Left lung (tissue), 10 donors: ENCODE measurements around the gene PHLDB2. TPM values are rescaled to one million over a fixed set of nuclear protein-coding genes. Genes with fewer than 3 reads are reported as not detected.

Experiments
- ATAC-seq: fragments of 200-7000 bp; cut with Tn5 transposase; one replicate; pipeline ENCODE4 v1.9.1; 2020; ENCODE audit warnings: moderate library complexity
- DNase-seq, 4 donors: peaks; one replicate each; pipeline ENCODE4 v3.0.0-alpha.2; 2013 to 2020
- H3K27ac ChIP-seq, 2 donors: fragments of 200-600 bp; sonication (generic) in 1 of 2; one replicate each; pipeline versions ENCODE4 v1.5.0 to v1.8.0; 2020 to 2021
- H3K27me3 ChIP-seq, 2 donors: fragments of 200-600 bp; sonication (generic) in 1 of 2; one replicate each; pipeline versions ENCODE4 v1.5.0 to v1.8.0; 2020 to 2021
- H3K36me3 ChIP-seq, 2 donors: fragments of 200-600 bp; sonication (generic) in 1 of 2; one replicate each; pipeline versions ENCODE4 v1.5.0 to v1.8.0; 2020 to 2021
- H3K4me1 ChIP-seq, 2 donors: fragments of 200-600 bp; one replicate each; pipeline ENCODE4 v1.8.0; 2021
- H3K4me3 ChIP-seq, 2 donors: fragments of 200-600 bp; sonication (generic) in 1 of 2; one replicate each; pipeline versions ENCODE4 v1.5.0 to v1.8.0; 2020 to 2021; ENCODE audit warnings: mild to moderate bottlenecking in 1 of 2
- H3K9me3 ChIP-seq, 2 donors: fragments of 200-600 bp; sonication (generic) in 1 of 2; one replicate each; pipeline versions ENCODE4 v1.5.0 to v1.8.0; 2020 to 2021
- CTCF ChIP-seq, 2 donors: fragments of 200-600 bp; sonication (generic) in 1 of 2; IDR thresholded peaks; one replicate each; pipeline versions ENCODE4 v1.5.0 to v1.8.0; 2021; ENCODE audit warnings: antibody characterized with exemption in 2 of 2
- intact Hi-C, 2 donors: fragments of 100-400 bp; cut with DNase I; formaldehyde crosslinking; loops; one replicate each; pipeline versions ENCODE4 v1.11.2 to v1.14.2; 2022
- polyA plus RNA-seq, 6 donors: library from polyadenylated mRNA; unstranded; fragments of 120-200 nt; gene quantifications; one replicate each; pipeline ENCODE4 v1.2.1, GENCODE V29; 2013; ENCODE audit not compliant: insufficient read length in 6 of 6
- total RNA-seq, 2 donors: library from RNA; stranded (reverse); fragmentation: NEBNext Ultra II Directional; extraction: Animal tissue kit (Norgen Biotek cat#: 25700); gene quantifications; one replicate each; pipeline ENCODE4 v1.2.1, GENCODE V29; 2021
- donor health status: DM: no; HTN: yes; CAD: no.
- donor health status: DM: no; HTN: no; CAD: no.

Gene PHLDB2
- total and polyA plus RNA-seq, 8 donors, result 38.0 to 71.0 (median 51.7) TPM

- Histone ChIP-seq H3K4me1 (peaks cover 0 to 10% of the 10 kb centered on the region in 2 donors), H3K9me3 (no peaks in the 10 kb centered on the region), H3K4me3 (no peak overlapping the region), H3K36me3 (no peaks in the 10 kb centered on the region), H3K27ac (no peak overlapping the region), H3K27me3 (peaks cover 5 to 22% of the 10 kb centered on the region in 2 donors)
- ATAC-seq, result no peak
- DNase-seq, result no peak
- TF ChIP-seq CTCF (IDR thresholded peaks at IDR 0.05), result no peak
- intact Hi-C loops, result no loop called here
These were observed 144.4 kb downstream of the PHLDB2 start for GRCh38 chr3:112003321-112004080.

GRCh38 chr3:112004187-112004586 is 145.1 kb downstream of the PHLDB2 start:
- Histone ChIP-seq H3K4me3 (no peak overlapping the region), H3K27me3 (peaks cover 5 to 15% of the 10 kb centered on the region in 2 donors), H3K27ac (no peak overlapping the region), H3K9me3 (no peaks in the 10 kb centered on the region), H3K36me3 (no peaks in the 10 kb centered on the region), H3K4me1 (peaks cover 0 to 3% of the 10 kb centered on the region in 2 donors)
- intact Hi-C loops, result no loop called here
- DNase-seq, result no peak
- no peak for ATAC-seq
- TF ChIP-seq CTCF (IDR thresholded peaks at IDR 0.05), result no peak

GRCh38 chr3:112004669-112005068 is 145.6 kb downstream of the PHLDB2 start:
- DNase-seq (no peak), ATAC-seq (no peak)
- H3K4me3 ChIP-seq, result no peak overlapping the region
- H3K27me3 ChIP-seq, result peaks cover 2 to 10% of the 10 kb centered on the region in 2 donors
- H3K27ac ChIP-seq, result no peak overlapping the region
- no peaks in the 10 kb centered on the region for H3K36me3 ChIP-seq
- no peak for TF ChIP-seq CTCF (IDR thresholded peaks at IDR 0.05)
- intact Hi-C loops, result no loop called here
- no peaks in the 10 kb centered on the region for H3K9me3 ChIP-seq
- no peaks in the 10 kb centered on the region for H3K4me1 ChIP-seq

GRCh38 chr3:112005091-112005672 is 146.1 kb downstream of the PHLDB2 start:
- ATAC-seq, result no peak

More at GRCh38 chr3:112005091-112005672, 146.1 kb downstream of the PHLDB2 start:
- H3K9me3 ChIP-seq, result no peaks in the 10 kb centered on the region
- H3K4me1 ChIP-seq, result no peaks in the 10 kb centered on the region
- no peak overlapping the region for H3K4me3 ChIP-seq
- intact Hi-C loops, result no loop called here
- TF ChIP-seq CTCF (IDR thresholded peaks at IDR 0.05), result no peak
- no peak overlapping the region for H3K27ac ChIP-seq
- no peaks in the 10 kb centered on the region for H3K36me3 ChIP-seq
- DNase-seq, result no peak
- H3K27me3 ChIP-seq, result peaks cover 0 to 5% of the 10 kb centered on the region in 2 donors
